IPS-15b (cell line): ENCODE results near the gene PRKCA.
"Not testable (repeated sequence)": the region's sequence is repeated elsewhere in the genome, so short reads cannot be mapped to it uniquely, and the experiment has no call there.

Source experiments
- H3K27me3 ChIP-seq: one replicate; pipeline ENCODE4 v1.6.1; 2013; ENCODE audit warnings: low read length; ENCODE audit not compliant: control insufficient read depth, insufficient read depth
- H3K36me3 ChIP-seq: one replicate; pipeline ENCODE4 v1.6.1; 2013; ENCODE audit warnings: low read length; ENCODE audit not compliant: control insufficient read depth, insufficient read depth
- H3K4me1 ChIP-seq: one replicate; pipeline ENCODE4 v1.6.1; 2013; ENCODE audit warnings: mild to moderate bottlenecking, low read length; ENCODE audit not compliant: control insufficient read depth, insufficient read depth
- H3K4me3 ChIP-seq: one replicate; pipeline ENCODE4 v1.5.1; 2013; ENCODE audit warnings: low read depth, low read length
- H3K9ac ChIP-seq: one replicate; pipeline ENCODE4 v1.6.1; 2013; ENCODE audit warnings: low read depth, mild to moderate bottlenecking, low read length
- H3K9me3 ChIP-seq: one replicate; pipeline ENCODE4 v1.6.1; 2013; ENCODE audit warnings: mild to moderate bottlenecking, low read length; ENCODE audit not compliant: control insufficient read depth, insufficient read depth

The PRKCA gene

DNA sequence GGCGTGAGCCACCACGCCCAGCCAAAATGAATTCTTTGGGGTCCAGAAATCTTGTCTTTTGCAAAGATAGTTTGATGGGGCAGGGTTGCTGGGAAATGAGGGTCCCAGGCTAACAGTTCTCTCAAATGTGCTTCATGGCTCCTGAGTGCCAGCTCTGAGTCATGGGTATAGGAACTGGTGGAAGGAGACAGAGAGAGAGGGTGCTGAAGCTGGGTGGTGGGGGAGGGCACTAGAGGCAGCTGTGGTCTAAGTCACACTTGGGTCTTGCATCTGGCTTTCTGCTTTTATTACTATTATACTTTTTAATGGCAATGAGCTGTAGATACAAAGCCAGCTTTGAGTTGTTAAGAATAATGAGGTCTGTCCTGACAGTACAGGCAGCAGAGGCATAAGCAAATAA is 54.6 kb downstream of the PRKCA start:
- no peaks in the 10 kb centered on the region for H3K36me3 ChIP-seq
- no peak overlapping the region for H3K9ac ChIP-seq
- no peak overlapping the region for H3K4me3 ChIP-seq
- no peaks in the 10 kb centered on the region for H3K27me3 ChIP-seq
- no peaks in the 10 kb centered on the region for H3K9me3 ChIP-seq
- H3K4me1 ChIP-seq: peaks cover 2% of the 10 kb centered on the region

GRCh38 chr17:66359351-66359750 is 56.9 kb downstream of the PRKCA start:
- Histone ChIP-seq H3K4me1 (peaks cover 2% of the 10 kb centered on the region), H3K27me3 (no peaks in the 10 kb centered on the region), H3K4me3 (no peak overlapping the region), H3K9ac (no peak overlapping the region), H3K9me3 (no peaks in the 10 kb centered on the region), H3K36me3 (no peaks in the 10 kb centered on the region)

DNA sequence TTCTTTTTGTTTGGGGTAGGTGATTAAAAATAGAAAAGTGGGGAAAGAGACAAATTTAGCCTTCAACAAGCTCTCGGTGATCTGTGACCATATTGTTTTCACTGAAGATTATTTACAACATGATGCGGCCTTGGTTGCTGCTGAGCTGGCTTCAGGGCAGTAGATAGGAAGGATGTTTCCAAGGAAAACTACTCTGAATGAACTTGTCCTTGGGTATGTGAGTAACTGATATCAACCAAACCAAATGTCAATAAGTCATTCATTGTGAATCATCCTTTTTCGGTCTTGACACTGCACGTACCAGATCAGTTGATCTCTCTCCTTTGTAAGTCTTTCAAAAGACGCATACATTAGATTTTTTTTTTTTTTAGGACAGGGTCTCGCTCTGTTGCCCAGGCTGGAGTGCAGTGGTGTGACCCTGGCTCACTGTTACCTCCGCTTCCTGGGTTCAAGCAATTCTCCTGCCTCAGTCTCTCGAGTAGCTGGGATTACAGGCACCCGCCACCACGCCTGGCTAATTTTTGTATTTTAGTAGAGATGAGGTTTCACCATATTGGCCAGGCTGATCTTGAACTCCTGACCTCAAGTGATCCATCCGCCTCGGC is 58.6 kb downstream of the PRKCA start:
- not testable (repeated sequence) for H3K4me3 ChIP-seq, H3K27me3 ChIP-seq, H3K9me3 ChIP-seq, H3K9ac ChIP-seq, H3K36me3 ChIP-seq
- H3K4me1 ChIP-seq: peaks cover 14% of the 10 kb centered on the region

DNA sequence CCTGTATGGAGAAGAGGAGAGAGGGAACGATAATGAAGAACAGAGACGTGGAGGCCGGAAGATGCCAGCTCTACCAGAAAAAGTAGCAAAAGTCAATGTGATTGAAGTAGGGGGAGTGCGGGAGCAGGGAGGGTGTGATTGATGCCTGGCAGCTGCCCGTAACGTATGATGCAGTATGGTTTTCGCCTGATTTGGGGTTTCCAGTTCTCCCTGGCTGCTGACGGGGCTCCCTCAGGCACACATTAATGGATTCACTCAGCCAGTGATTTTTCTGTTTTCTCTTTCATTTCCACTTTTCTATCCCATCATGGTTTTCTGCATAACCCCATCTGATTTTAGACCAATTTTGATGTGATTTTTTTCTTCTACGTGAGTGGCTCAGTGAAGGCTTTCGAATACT is 62.1 kb downstream of the PRKCA start:
- H3K9me3 ChIP-seq: no peaks in the 10 kb centered on the region
- no peak overlapping the region for H3K4me3 ChIP-seq
- H3K9ac ChIP-seq: no peak overlapping the region
- no peaks in the 10 kb centered on the region for H3K27me3 ChIP-seq
- H3K4me1 ChIP-seq: peaks cover 14% of the 10 kb centered on the region
- H3K36me3 ChIP-seq: no peaks in the 10 kb centered on the region

GRCh38 chr17:66364990-66365490 is 62.6 kb downstream of the PRKCA start:
- Histone ChIP-seq H3K36me3 (no peaks in the 10 kb centered on the region), H3K4me3 (no peak overlapping the region), H3K9ac (no peak overlapping the region), H3K4me1 (peaks cover 14% of the 10 kb centered on the region), H3K27me3 (no peaks in the 10 kb centered on the region), H3K9me3 (no peaks in the 10 kb centered on the region)

- H3K9ac ChIP-seq: peak overlapping the region; percentile 17
- peaks cover 12% of the 10 kb centered on the region for H3K4me1 ChIP-seq
- H3K36me3 ChIP-seq: no peaks in the 10 kb centered on the region
- H3K9me3 ChIP-seq: no peaks in the 10 kb centered on the region
- no peak overlapping the region for H3K4me3 ChIP-seq
- H3K27me3 ChIP-seq: no peaks in the 10 kb centered on the region
Measured at GRCh38 chr17:66365903-66366302, 63.5 kb downstream of the PRKCA start.

DNA sequence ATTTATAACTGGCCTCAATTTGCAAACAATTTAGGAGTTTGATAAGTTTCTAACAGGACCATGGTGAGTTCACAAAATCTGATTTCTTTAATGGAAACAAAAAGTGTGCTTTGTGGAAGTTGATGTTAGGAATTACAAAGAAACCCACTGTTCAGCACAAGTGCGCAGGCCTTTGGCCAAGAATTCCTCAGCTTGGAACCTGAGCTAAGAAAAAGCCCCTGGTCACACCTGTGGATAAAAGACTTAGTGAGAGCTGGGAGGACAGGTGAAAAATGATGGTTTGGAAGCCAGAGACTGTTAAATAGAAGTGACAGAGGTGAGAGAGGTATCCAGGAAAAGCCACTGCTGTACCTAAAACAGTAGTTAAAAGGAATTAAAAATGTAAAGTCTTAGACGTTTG is 64.7 kb downstream of the PRKCA start:
- H3K36me3 ChIP-seq: no peaks in the 10 kb centered on the region

DNA sequence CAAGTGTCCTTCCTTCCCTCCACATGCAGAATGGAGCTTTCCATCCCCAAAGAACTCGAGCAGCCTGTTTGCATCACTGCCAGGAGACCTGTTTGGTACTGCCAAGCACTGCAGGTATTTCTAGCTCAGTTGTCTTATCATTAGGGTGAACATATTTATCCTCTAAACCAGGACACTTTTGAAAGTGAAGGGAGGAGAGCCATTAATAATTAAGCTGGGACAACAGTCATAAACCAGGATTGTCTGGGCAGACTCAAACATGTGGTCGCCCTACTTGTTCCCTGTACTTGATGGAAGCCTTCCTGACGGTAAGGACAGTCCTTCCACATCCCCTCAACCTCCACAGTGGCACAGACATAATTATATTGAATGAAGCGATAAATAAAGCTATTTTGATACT is 67.4 kb downstream of the PRKCA start:
- Histone ChIP-seq H3K9me3 (no peaks in the 10 kb centered on the region), H3K36me3 (no peaks in the 10 kb centered on the region), H3K27me3 (no peaks in the 10 kb centered on the region), H3K4me3 (no peak overlapping the region), H3K4me1 (peaks cover 13% of the 10 kb centered on the region), H3K9ac (no peak overlapping the region)

More for the DNA sequence above, 64.7 kb downstream of the PRKCA start:
- H3K4me1 ChIP-seq: peaks cover 12% of the 10 kb centered on the region
- no peak overlapping the region for H3K9ac ChIP-seq
- H3K9me3 ChIP-seq: no peaks in the 10 kb centered on the region
- no peaks in the 10 kb centered on the region for H3K27me3 ChIP-seq
- no peak overlapping the region for H3K4me3 ChIP-seq

GRCh38 chr17:66371561-66371960 is 69.1 kb downstream of the PRKCA start:
- H3K36me3 ChIP-seq: no peaks in the 10 kb centered on the region
- H3K4me3 ChIP-seq: no peak overlapping the region
- no peak overlapping the region for H3K9ac ChIP-seq
- H3K4me1 ChIP-seq: peaks cover 2% of the 10 kb centered on the region
- no peaks in the 10 kb centered on the region for H3K9me3 ChIP-seq
- H3K27me3 ChIP-seq: no peaks in the 10 kb centered on the region

GRCh38 chr17:66372182-66372581 is 69.8 kb downstream of the PRKCA start:
- no peaks in the 10 kb centered on the region for H3K27me3 ChIP-seq
- no peak overlapping the region for H3K4me3 ChIP-seq
- H3K9me3 ChIP-seq: no peaks in the 10 kb centered on the region
- no peaks in the 10 kb centered on the region for H3K36me3 ChIP-seq
- H3K4me1 ChIP-seq: peaks cover 2% of the 10 kb centered on the region
- H3K9ac ChIP-seq: no peak overlapping the region

DNA sequence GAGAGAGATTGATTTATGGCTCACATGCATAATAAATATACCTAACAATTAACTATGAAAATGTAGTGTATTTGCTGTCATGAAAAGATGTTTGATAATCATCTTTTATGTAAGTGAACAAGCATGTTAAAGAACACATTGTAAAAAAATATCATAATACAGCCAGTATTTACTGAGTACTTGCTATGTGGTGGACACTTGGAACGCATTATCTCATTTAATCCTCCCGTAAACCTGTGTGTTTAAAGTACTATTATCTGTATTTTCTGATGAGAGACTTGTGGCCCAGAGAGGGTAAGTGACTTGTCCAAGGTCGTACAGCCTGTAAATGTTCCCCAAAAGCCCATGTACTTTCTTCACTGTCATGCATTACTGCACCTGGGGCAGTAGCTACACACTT is 70.7 kb downstream of the PRKCA start:
- peaks cover 2% of the 10 kb centered on the region for H3K4me1 ChIP-seq
- no peaks in the 10 kb centered on the region for H3K36me3 ChIP-seq
- no peak overlapping the region for H3K4me3 ChIP-seq
- no peaks in the 10 kb centered on the region for H3K27me3 ChIP-seq
- no peak overlapping the region for H3K9ac ChIP-seq
- H3K9me3 ChIP-seq: no peaks in the 10 kb centered on the region

GRCh38 chr17:66373944-66374817 is 71.8 kb downstream of the PRKCA start:
- no peak overlapping the region for H3K4me3 ChIP-seq
- H3K27me3 ChIP-seq: no peaks in the 10 kb centered on the region
- no peaks in the 10 kb centered on the region for H3K36me3 ChIP-seq
- peaks cover 2% of the 10 kb centered on the region for H3K4me1 ChIP-seq
- no peaks in the 10 kb centered on the region for H3K9me3 ChIP-seq
- no peak overlapping the region for H3K9ac ChIP-seq
